AG04449 (cell line): Measurements from ENCODE around the gene LYPD6.

Experiments used
- CTCF ChIA-PET: fragments of 350-600 bp; formaldehyde crosslinking; extraction: SDS; loops from one replicate; lab custom pipeline; 2021; ENCODE audit warnings: antibody characterized with exemption; lab: Yijun Ruan, JAX
- POLR2A ChIA-PET: fragments of 400-600, 350-600 bp; formaldehyde crosslinking; extraction: SDS; loops from one replicate; lab custom pipeline; 2020; ENCODE audit warnings: antibody characterized with exemption, inconsistent platforms; lab: Yijun Ruan, JAX
- DNase-seq: peaks from one replicate; pipeline ENCODE4 v3.0.0-alpha.2; 2010; ENCODE audit warnings: low read depth, low spot score
- H3K4me3 ChIP-seq: 2 replicates; pipeline ENCODE4 v1.5.1; 2011; ENCODE audit warnings: low read depth, mild to moderate bottlenecking, control low read depth, low read length
- TF ChIP-seq, protein P1 (sequence below): IDR thresholded peaks from one replicate; pipeline ENCODE4 v1.5.1; 2011; ENCODE audit warnings: mild to moderate bottlenecking, moderate library complexity, low read length, control low read depth, inconsistent platforms; ENCODE audit not compliant: insufficient read depth; ENCODE audit errors: missing control alignments

LYPD6 gene

GRCh38 chr2:149330127-149331022 lies at the start of gene LYPD6:
LYPD6 (plus strand) TSS chr2:149330587; CDS start chr2:149437709, 107,122 bp downstream.
- CTCF ChIA-PET, result interaction anchor here (0.5 to 6.3 kb wide), 6 partner anchors 13 to 313 kb away, joined by 3 to 36 read pairs (median 7); no protein-coding TSS in a partner anchor
- no peak for DNase-seq
- peak within 1 kb of the TSS; percentile 71 for H3K4me3 ChIP-seq
- TF ChIP-seq, protein P1, sequence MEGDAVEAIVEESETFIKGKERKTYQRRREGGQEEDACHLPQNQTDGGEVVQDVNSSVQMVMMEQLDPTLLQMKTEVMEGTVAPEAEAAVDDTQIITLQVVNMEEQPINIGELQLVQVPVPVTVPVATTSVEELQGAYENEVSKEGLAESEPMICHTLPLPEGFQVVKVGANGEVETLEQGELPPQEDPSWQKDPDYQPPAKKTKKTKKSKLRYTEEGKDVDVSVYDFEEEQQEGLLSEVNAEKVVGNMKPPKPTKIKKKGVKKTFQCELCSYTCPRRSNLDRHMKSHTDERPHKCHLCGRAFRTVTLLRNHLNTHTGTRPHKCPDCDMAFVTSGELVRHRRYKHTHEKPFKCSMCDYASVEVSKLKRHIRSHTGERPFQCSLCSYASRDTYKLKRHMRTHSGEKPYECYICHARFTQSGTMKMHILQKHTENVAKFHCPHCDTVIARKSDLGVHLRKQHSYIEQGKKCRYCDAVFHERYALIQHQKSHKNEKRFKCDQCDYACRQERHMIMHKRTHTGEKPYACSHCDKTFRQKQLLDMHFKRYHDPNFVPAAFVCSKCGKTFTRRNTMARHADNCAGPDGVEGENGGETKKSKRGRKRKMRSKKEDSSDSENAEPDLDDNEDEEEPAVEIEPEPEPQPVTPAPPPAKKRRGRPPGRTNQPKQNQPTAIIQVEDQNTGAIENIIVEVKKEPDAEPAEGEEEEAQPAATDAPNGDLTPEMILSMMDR, result no peak
- POLR2A ChIA-PET, result no interaction called here

DNA sequence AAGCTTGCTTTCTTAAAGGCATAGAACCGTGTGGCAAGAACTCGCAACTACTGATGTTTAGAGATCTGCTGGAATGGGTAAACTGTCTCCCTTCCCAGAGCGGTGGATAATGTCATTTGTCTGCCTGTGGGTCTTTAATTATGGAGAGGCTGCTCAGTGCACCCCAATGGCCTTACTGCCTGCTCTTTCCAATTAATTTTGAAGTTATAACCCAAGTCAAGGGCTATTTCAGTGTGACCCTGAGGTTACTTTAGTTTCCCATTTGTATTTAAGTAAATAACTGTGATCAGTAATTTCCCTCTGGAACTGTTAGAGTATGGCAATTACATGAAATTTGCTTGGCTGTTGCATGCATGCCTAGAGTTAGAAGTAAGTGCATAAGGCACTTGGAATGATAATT lies 48.9 kb upstream of the LYPD6 start:
- ChIA-PET POLR2A (no interaction called here), CTCF (interaction anchor here (1.1 kb wide), 1 partner anchor 83 kb away, joined by 3 read pairs; no protein-coding TSS in a partner anchor)
- DNase-seq, result no peak
- no peak overlapping the region for H3K4me3 ChIP-seq
- TF ChIP-seq, protein P1, result no peak

DNA sequence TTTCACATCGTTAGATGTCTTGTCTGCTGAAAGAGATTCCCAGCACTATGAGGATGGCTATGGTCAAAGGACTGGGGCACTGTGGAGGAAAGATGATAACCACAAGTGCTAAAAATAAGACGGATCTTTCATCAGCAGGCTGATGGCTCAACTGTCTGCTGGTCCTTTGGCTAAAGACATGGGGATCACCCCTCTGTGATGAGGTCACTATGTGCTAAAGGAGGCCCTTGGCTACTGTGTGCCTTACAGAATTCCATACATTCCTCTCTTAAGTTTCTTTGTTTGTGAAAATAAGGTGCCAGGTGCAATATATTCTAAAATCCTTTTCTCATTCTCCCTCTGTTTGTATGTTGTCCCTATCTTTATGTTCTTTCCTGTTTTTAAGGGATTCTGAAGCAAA lies 39.7 kb upstream of the LYPD6 start:
- TF ChIP-seq, protein P1, result no peak
- POLR2A ChIA-PET, result no interaction called here
- H3K4me3 ChIP-seq, result no peak overlapping the region
- CTCF ChIA-PET, result interaction anchor here (0.7 kb wide), 1 partner anchor 20 kb away, joined by 3 read pairs; no protein-coding TSS in a partner anchor
- no peak for DNase-seq

DNA sequence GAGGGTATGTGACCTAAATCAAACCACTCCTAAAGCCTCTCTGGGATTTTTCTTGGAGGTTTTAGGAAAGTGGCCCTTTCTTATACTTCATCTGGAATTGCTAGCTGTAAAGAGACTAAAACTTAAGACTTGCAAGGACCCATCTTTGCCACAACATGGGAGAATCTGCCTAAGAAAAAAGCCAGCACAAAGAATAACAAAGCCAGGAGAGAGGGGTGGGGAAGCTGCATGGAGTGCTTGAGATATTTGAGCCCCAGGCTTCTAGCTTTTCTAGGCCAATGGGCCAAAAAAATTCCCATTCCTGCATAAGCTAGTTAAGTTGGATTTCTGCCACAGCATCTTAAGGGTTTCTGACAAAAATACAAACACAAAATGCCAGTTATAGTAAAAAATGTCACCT lies 38.5 kb upstream of the LYPD6 start:
- ChIA-PET POLR2A (interaction anchor here (0.6 kb wide), 1 partner anchor 20 kb away, joined by 3 read pairs; no protein-coding TSS in a partner anchor), CTCF (no interaction called here)
- no peak overlapping the region for H3K4me3 ChIP-seq
- DNase-seq, result no peak
- TF ChIP-seq, protein P1, result no peak

GRCh38 chr2:149296031-149296430 lies 34.4 kb upstream of the LYPD6 start:
- CTCF ChIA-PET, result no interaction called here
- DNase-seq, result no peak
- no peak overlapping the region for H3K4me3 ChIP-seq
- TF ChIP-seq, protein P1, result no peak
- POLR2A ChIA-PET, result no interaction called here

DNA sequence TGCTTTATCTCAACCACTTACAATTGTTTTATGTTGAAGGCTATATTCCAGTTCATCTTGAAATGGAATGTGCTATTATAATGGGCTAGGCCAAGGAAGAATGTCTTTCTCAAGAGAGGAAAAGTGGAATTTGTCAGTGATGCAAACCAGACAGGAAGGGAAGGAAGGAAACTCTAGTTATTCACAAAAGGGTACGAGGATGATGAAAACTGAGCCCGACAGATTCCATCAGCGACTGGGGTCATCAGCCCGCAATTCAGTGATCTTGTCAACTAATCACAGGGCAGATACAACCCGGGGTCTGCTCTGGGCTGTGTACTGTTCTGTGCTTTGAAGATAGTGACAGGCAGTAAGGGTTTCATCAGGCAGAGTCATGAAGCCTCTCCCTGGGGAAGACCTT lies 23.4 kb upstream of the LYPD6 start:
- H3K4me3 ChIP-seq, result no peak overlapping the region
- TF ChIP-seq, protein P1, result no peak
- POLR2A ChIA-PET, result no interaction called here
- DNase-seq, result no peak
- CTCF ChIA-PET, result no interaction called here
